HFF-Myc (cell line): ENCODE measurements around the gene PLA1A.

Source experiments
- DNase-seq: peaks from one replicate; pipeline ENCODE4 v3.0.0-alpha.2; 2011; ENCODE audit warnings: low read depth; ENCODE audit errors: extremely low read depth
- H3K4me3 ChIP-seq: replicated peaks from 2 replicates; pipeline ENCODE4 v1.5.1; 2011; ENCODE audit warnings: low read depth, mild to moderate bottlenecking, control low read depth, low read length
- TF ChIP-seq, protein P1 (sequence below): IDR thresholded peaks from 2 replicates; pipeline ENCODE4 v1.5.1; 2012; ENCODE audit warnings: mild to moderate bottlenecking, low read depth, low read length, control low read depth; ENCODE audit errors: missing control alignments

The PLA1A gene

DNA sequence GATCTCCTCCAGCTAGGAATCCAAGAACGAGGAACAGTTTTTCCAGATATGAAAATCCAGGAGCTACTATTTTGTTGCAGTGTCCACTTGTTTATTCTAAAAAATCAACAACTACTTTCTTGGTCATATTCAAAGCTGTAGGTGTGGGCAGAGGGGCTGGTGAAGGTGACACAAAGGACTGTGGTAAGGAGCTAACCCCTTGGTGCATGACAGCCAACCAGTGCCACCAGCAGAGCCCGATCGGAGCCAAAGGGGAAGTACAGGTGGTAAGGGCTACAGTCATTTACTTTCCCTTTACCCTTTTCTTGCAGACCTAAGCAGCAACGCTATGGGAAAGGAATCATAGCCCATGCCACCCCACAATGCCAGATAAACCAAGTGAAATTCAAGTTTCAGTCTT is 30.7 kb downstream of the PLA1A start:
- no peak for DNase-seq
- no peak overlapping the region for H3K4me3 ChIP-seq
- TF ChIP-seq, protein P1, sequence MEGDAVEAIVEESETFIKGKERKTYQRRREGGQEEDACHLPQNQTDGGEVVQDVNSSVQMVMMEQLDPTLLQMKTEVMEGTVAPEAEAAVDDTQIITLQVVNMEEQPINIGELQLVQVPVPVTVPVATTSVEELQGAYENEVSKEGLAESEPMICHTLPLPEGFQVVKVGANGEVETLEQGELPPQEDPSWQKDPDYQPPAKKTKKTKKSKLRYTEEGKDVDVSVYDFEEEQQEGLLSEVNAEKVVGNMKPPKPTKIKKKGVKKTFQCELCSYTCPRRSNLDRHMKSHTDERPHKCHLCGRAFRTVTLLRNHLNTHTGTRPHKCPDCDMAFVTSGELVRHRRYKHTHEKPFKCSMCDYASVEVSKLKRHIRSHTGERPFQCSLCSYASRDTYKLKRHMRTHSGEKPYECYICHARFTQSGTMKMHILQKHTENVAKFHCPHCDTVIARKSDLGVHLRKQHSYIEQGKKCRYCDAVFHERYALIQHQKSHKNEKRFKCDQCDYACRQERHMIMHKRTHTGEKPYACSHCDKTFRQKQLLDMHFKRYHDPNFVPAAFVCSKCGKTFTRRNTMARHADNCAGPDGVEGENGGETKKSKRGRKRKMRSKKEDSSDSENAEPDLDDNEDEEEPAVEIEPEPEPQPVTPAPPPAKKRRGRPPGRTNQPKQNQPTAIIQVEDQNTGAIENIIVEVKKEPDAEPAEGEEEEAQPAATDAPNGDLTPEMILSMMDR: no peak

DNA sequence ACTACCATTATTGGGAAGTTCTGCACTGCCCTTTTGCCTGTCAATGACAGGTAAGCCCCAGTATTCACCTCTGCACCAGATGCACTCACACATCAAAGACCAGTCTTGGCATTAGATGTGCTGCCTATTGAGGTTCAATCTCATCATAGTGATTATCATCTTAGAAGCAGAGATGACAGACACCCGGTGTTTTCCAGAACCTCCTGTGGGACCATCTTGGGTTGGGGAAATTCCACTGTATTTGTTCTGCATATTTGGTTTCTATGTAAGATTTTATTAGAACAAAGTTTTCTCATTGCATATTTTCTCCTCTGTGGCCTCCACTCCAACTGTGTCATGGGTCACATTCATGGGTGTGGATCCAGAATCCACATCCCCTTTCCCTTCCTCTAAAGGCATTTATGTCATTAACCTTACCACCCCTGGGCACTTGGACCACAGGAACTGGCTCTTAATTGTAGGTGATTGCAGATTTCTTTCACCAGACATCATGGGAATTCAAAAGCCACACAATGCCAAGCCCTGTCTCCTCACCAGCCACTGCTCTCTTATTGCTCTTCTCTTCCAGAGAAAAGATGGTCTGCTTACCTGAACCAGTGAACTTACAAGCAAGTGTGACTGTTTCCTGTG is 31.2 kb downstream of the PLA1A start:
- TF ChIP-seq, protein P1: no peak
- no peak overlapping the region for H3K4me3 ChIP-seq

DNA sequence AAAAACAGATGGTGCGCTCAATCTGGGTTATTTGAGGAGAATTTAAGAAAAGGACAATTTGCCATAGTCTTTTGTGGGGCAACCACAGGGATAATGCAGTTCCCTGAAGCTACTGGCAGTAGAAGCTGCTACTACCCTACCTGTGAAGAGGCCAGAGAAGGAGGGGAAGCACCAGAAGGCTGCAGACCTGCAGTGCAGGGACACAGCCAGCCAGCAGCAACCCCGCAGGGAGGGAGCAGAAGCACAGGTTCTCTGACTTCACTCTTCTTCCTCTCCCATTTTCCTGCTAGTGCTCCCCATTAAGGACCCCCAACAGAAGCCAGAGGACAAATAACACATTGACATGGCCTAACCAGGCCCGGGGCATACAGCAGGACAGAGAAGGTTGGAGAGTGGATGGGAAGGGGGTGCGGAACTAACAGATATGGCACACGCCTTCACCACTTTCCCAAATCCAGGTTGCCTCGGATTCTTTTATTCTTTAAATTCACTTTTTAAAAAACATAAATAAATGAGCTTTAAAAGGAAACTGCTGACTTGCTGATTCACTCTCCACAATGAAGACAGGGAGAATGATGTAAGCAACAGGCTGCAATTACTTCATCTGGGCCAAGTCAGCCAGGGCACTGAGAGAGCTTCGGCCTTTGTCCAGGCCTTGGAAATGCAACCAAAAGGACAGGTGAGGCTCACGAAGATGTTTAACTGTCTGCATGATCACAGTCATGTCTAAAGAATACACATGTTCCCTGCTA is 32.6 kb downstream of the PLA1A start:
- DNase-seq: no peak
- TF ChIP-seq, protein P1: no peak
- H3K4me3 ChIP-seq: no peak overlapping the region

More for the DNA sequence above, 31.2 kb downstream of the PLA1A start:
- DNase-seq: no peak

DNA sequence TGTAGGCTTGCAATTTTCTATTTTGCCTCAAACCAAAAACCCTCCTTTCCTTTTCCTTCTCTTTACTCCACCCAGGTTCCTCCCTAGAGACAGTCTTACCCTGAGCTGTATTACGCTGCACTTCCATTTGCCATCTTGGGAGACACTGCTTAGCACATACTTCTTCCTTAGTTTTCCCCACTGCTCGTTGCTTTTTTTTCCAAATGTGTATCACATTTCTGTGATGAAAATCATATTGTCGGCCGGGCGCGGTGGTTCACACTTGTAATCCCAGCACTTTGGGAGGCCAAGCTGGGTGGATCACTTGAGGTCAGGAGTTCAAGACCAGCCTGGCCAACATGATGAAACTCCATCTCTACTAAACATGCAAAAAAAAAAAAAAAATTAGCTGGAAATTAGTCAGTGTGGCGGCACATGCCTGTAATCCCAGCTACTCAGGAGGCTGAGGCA is 33.2 kb downstream of the PLA1A start:
- no peak overlapping the region for H3K4me3 ChIP-seq
- no peak for DNase-seq
- TF ChIP-seq, protein P1: no peak

DNA sequence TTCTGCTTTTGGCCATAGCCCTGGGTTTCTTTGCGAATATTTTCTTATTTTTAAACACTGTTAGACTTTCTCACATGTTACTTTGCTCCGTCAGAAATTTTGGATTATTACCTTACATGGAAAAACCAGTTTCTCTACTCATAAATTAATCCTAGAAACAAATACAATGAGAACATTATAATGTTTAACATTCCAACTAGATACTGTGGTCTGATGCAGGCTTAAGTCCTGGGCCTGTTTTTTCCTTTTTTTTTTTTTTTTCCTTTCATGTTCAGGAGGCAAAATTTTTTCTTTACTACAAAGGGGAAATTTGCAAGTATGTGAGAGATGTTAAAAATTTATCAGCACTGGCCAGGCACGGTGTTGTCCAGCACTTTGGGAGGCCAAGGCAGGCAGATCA is 33.8 kb downstream of the PLA1A start:
- no peak for DNase-seq
- TF ChIP-seq, protein P1: no peak
- H3K4me3 ChIP-seq: no peak overlapping the region

DNA sequence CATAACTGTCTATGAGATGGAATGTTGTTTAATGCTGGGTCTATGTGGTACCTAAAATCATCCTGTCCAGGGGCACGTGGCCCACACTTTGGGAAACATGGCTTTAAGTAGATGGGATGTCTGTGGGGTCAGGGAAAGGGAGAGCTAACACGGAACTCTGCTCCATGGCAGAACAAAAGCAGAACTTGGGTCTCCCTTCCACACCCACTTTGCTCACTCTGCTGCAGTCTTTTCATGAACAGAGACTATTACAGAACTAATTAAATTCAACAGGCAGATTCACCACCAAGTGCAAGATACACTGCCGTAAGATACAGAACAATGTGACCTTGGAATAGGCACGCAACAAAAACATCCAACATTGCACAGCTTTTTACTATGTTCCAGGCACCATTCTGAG is 34.5 kb downstream of the PLA1A start:
- H3K4me3 ChIP-seq: no peak overlapping the region
- TF ChIP-seq, protein P1: no peak
- DNase-seq: no peak
